ENCODE results near the gene HBE1. TPM values are rescaled to one million over a fixed set of nuclear protein-coding genes. Genes with fewer than 3 reads are reported as not detected.

HBE1 gene
- total and polyA plus RNA-seq, 4 donors = not detected

- no peaks in the 10 kb centered on the region for H3K9me3 ChIP-seq (ENCODE audit: control insufficient read depth, low read length)
- ATAC-seq (ENCODE audit: low FRiP score) (no peak), DNase-seq (no peak)
- no peaks in the 10 kb centered on the region for H3K4me1 ChIP-seq (ENCODE audit: control insufficient read depth in 1 of 2, insufficient read depth in 2 of 2, low read length in 2 of 2)
- H3K27ac ChIP-seq (ENCODE audit: low read depth in 1 of 2, low read length in 2 of 2) = no peak overlapping the region
- intact Hi-C loops (cut with DNase I) = no loop called here
- no peaks in the 10 kb centered on the region for H3K27me3 ChIP-seq (ENCODE audit: control insufficient read depth in 1 of 2, insufficient read depth in 2 of 2, low read length in 1 of 2)
- 87 to 91% methylated on average over 5 of the region's 5 CpGs for WGBS, 2 donors
- no peak overlapping the region for H3K4me3 ChIP-seq (ENCODE audit: low read length in 2 of 2)
- no peaks in the 10 kb centered on the region for H3K36me3 ChIP-seq (ENCODE audit: control insufficient read depth in 1 of 2, insufficient read depth in 2 of 2, low read length in 1 of 2)
Observed at GRCh38 chr11:5235364-5236095, 34.2 kb downstream of the HBE1 start.

- Histone ChIP-seq H3K9me3 (ENCODE audit: control insufficient read depth, low read length) (no peaks in the 10 kb centered on the region), H3K36me3 (ENCODE audit: control insufficient read depth in 1 of 2, insufficient read depth in 2 of 2, low read length in 1 of 2) (no peaks in the 10 kb centered on the region), H3K4me1 (ENCODE audit: control insufficient read depth in 1 of 2, insufficient read depth in 2 of 2, low read length in 2 of 2) (no peaks in the 10 kb centered on the region), H3K27ac (ENCODE audit: low read depth in 1 of 2, low read length in 2 of 2) (no peak within 1 kb of the TSS), H3K27me3 (ENCODE audit: control insufficient read depth in 1 of 2, insufficient read depth in 2 of 2, low read length in 1 of 2) (no peaks in the 10 kb centered on the region), H3K4me3 (ENCODE audit: low read length in 2 of 2) (no peak within 1 kb of the TSS)
- 4 to 6% methylated on average over 2 of the region's 2 CpGs for WGBS, 2 donors
- DNase-seq = no peak
- ATAC-seq (ENCODE audit: low FRiP score) = no peak
- intact Hi-C loops (cut with DNase I) = no loop called here
Observed at GRCh38 chr11:5234381-5234834, 35.3 kb downstream of the HBE1 start, which contains the start of gene HBD. TSS of gene HBD (minus strand) at chr11:5234483. CDS start at chr11:5234433, 50 bp downstream.

GRCh38 chr11:5233307-5233706 is 36.4 kb downstream of the HBE1 start:
- Histone ChIP-seq H3K36me3 (ENCODE audit: control insufficient read depth in 1 of 2, insufficient read depth in 2 of 2, low read length in 1 of 2) (no peaks in the 10 kb centered on the region), H3K27me3 (ENCODE audit: control insufficient read depth in 1 of 2, insufficient read depth in 2 of 2, low read length in 1 of 2) (no peaks in the 10 kb centered on the region), H3K4me1 (ENCODE audit: control insufficient read depth in 1 of 2, insufficient read depth in 2 of 2, low read length in 2 of 2) (no peaks in the 10 kb centered on the region), H3K27ac (ENCODE audit: low read depth in 1 of 2, low read length in 2 of 2) (no peak overlapping the region), H3K9me3 (ENCODE audit: control insufficient read depth, low read length) (no peaks in the 10 kb centered on the region), H3K4me3 (ENCODE audit: low read length in 2 of 2) (no peak overlapping the region)
- 74 to 78% methylated on average over 1 of the region's 1 CpG for WGBS, 2 donors
- intact Hi-C loops (cut with DNase I) = no loop called here
- ATAC-seq (ENCODE audit: low FRiP score) = no peak
- DNase-seq = no peak

GRCh38 chr11:5232821-5233220 is 36.9 kb downstream of the HBE1 start:
- H3K27me3 ChIP-seq (ENCODE audit: control insufficient read depth in 1 of 2, insufficient read depth in 2 of 2, low read length in 1 of 2) = no peaks in the 10 kb centered on the region
- no peak for ATAC-seq (ENCODE audit: low FRiP score)
- DNase-seq = no peak
- H3K4me3 ChIP-seq (ENCODE audit: low read length in 2 of 2) = no peak overlapping the region
- intact Hi-C loops (cut with DNase I) = no loop called here
- no peak overlapping the region for H3K27ac ChIP-seq (ENCODE audit: low read depth in 1 of 2, low read length in 2 of 2)
- WGBS, 2 donors = 90 to 96% methylated on average over 2 of the region's 2 CpGs
- H3K9me3 ChIP-seq (ENCODE audit: control insufficient read depth, low read length) = no peaks in the 10 kb centered on the region
- no peaks in the 10 kb centered on the region for H3K4me1 ChIP-seq (ENCODE audit: control insufficient read depth in 1 of 2, insufficient read depth in 2 of 2, low read length in 2 of 2)
- H3K36me3 ChIP-seq (ENCODE audit: control insufficient read depth in 1 of 2, insufficient read depth in 2 of 2, low read length in 1 of 2) = no peaks in the 10 kb centered on the region

GRCh38 chr11:5232176-5232575 is 37.6 kb downstream of the HBE1 start:
- WGBS, 2 donors = 57 to 63% methylated on average over 3 of the region's 3 CpGs
- Histone ChIP-seq H3K27ac (ENCODE audit: low read depth in 1 of 2, low read length in 2 of 2) (no peak overlapping the region), H3K27me3 (ENCODE audit: control insufficient read depth in 1 of 2, insufficient read depth in 2 of 2, low read length in 1 of 2) (no peaks in the 10 kb centered on the region), H3K9me3 (ENCODE audit: control insufficient read depth, low read length) (no peaks in the 10 kb centered on the region), H3K36me3 (ENCODE audit: control insufficient read depth in 1 of 2, insufficient read depth in 2 of 2, low read length in 1 of 2) (no peaks in the 10 kb centered on the region), H3K4me3 (ENCODE audit: low read length in 2 of 2) (no peak overlapping the region), H3K4me1 (ENCODE audit: control insufficient read depth in 1 of 2, insufficient read depth in 2 of 2, low read length in 2 of 2) (no peaks in the 10 kb centered on the region)
- DNase-seq = no peak
- intact Hi-C loops (cut with DNase I) = no loop called here
- no peak for ATAC-seq (ENCODE audit: low FRiP score)

- Histone ChIP-seq H3K27ac (ENCODE audit: low read depth in 1 of 2, low read length in 2 of 2) (no peak overlapping the region), H3K4me1 (ENCODE audit: control insufficient read depth in 1 of 2, insufficient read depth in 2 of 2, low read length in 2 of 2) (no peaks in the 10 kb centered on the region), H3K4me3 (ENCODE audit: low read length in 2 of 2) (no peak overlapping the region), H3K27me3 (ENCODE audit: control insufficient read depth in 1 of 2, insufficient read depth in 2 of 2, low read length in 1 of 2) (no peaks in the 10 kb centered on the region), H3K9me3 (ENCODE audit: control insufficient read depth, low read length) (no peaks in the 10 kb centered on the region), H3K36me3 (ENCODE audit: control insufficient read depth in 1 of 2, insufficient read depth in 2 of 2, low read length in 1 of 2) (no peaks in the 10 kb centered on the region)
- 81 to 86% methylated on average over 2 of the region's 2 CpGs for WGBS, 2 donors
- DNase-seq (no peak), ATAC-seq (ENCODE audit: low FRiP score) (no peak)
- intact Hi-C loops (cut with DNase I) = no loop called here
Observed at GRCh38 chr11:5231111-5231510, 38.6 kb downstream of the HBE1 start.

- 72 to 85% methylated on average over 1 of the region's 1 CpG for WGBS, 2 donors
- H3K36me3 ChIP-seq (ENCODE audit: control insufficient read depth in 1 of 2, insufficient read depth in 2 of 2, low read length in 1 of 2) = no peaks in the 10 kb centered on the region
- H3K27ac ChIP-seq (ENCODE audit: low read depth in 1 of 2, low read length in 2 of 2) = no peak overlapping the region
- no peaks in the 10 kb centered on the region for H3K27me3 ChIP-seq (ENCODE audit: control insufficient read depth in 1 of 2, insufficient read depth in 2 of 2, low read length in 1 of 2)
- no peaks in the 10 kb centered on the region for H3K9me3 ChIP-seq (ENCODE audit: control insufficient read depth, low read length)
- ATAC-seq (ENCODE audit: low FRiP score) = no peak
- intact Hi-C loops (cut with DNase I) = no loop called here
- H3K4me3 ChIP-seq (ENCODE audit: low read length in 2 of 2) = no peak overlapping the region
- DNase-seq = no peak
- no peaks in the 10 kb centered on the region for H3K4me1 ChIP-seq (ENCODE audit: control insufficient read depth in 1 of 2, insufficient read depth in 2 of 2, low read length in 2 of 2)
Observed at GRCh38 chr11:5230266-5230665, 39.5 kb downstream of the HBE1 start.

- H3K9me3 ChIP-seq (ENCODE audit: control insufficient read depth, low read length) = no peaks in the 10 kb centered on the region
- no peak overlapping the region for H3K4me3 ChIP-seq (ENCODE audit: low read length in 2 of 2)
- H3K27ac ChIP-seq (ENCODE audit: low read depth in 1 of 2, low read length in 2 of 2) = no peak overlapping the region
- 77 to 79% methylated on average over 2 of the region's 2 CpGs for WGBS, 2 donors
- intact Hi-C loops (cut with DNase I) = no loop called here
- DNase-seq (no peak), ATAC-seq (ENCODE audit: low FRiP score) (no peak)
- no peaks in the 10 kb centered on the region for H3K4me1 ChIP-seq (ENCODE audit: control insufficient read depth in 1 of 2, insufficient read depth in 2 of 2, low read length in 2 of 2)
- H3K27me3 ChIP-seq (ENCODE audit: control insufficient read depth in 1 of 2, insufficient read depth in 2 of 2, low read length in 1 of 2) = no peaks in the 10 kb centered on the region
- H3K36me3 ChIP-seq (ENCODE audit: control insufficient read depth in 1 of 2, insufficient read depth in 2 of 2, low read length in 1 of 2) = no peaks in the 10 kb centered on the region
Observed at GRCh38 chr11:5229796-5230195, 39.9 kb downstream of the HBE1 start.

- Histone ChIP-seq H3K27me3 (ENCODE audit: control insufficient read depth in 1 of 2, insufficient read depth in 2 of 2, low read length in 1 of 2) (no peaks in the 10 kb centered on the region), H3K4me1 (ENCODE audit: control insufficient read depth in 1 of 2, insufficient read depth in 2 of 2, low read length in 2 of 2) (no peaks in the 10 kb centered on the region), H3K27ac (ENCODE audit: low read depth in 1 of 2, low read length in 2 of 2) (no peak overlapping the region), H3K4me3 (ENCODE audit: low read length in 2 of 2) (no peak overlapping the region), H3K9me3 (ENCODE audit: control insufficient read depth, low read length) (no peaks in the 10 kb centered on the region), H3K36me3 (ENCODE audit: control insufficient read depth in 1 of 2, insufficient read depth in 2 of 2, low read length in 1 of 2) (no peaks in the 10 kb centered on the region)
- DNase-seq = no peak
- 73 to 80% methylated on average over 1 of the region's 1 CpG for WGBS, 2 donors
- intact Hi-C loops (cut with DNase I) = no loop called here
- no peak for ATAC-seq (ENCODE audit: low FRiP score)
Observed at GRCh38 chr11:5229356-5229755, 40.4 kb downstream of the HBE1 start.

Measured in aorta (tissue), 5 donors.